Ammon's horn (tissue), 1 donor: ENCODE results near the gene SCN4A.
A peak's percentile ranks its signal among the peaks of the same experiment; 100 is the strongest.

Source experiments
- DNase-seq: peaks from one replicate; pipeline ENCODE4 v3.0.0-alpha.2; 2016; ENCODE audit warnings: low spot score

SCN4A gene

DNA sequence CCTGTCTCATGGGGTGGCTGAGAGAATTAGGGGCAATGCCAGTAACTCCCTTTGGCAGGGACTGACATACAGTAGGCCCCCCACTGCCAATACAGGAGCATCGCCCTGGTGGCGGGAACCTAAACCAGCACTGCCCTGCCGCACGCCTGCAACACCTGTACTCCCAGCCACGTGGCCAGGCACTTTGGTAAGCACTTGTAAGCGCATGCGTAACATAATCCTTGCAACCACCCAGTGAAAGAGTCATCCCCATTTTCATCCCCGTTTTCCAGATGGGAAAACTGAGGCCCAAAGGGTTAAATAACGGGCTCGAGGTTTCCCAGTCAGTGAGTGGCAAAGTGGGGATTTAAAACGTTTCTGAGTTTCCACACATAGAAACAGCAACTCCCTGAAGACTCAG lies 17.5 kb downstream of the SCN4A start:
- no peak for DNase-seq

DNA sequence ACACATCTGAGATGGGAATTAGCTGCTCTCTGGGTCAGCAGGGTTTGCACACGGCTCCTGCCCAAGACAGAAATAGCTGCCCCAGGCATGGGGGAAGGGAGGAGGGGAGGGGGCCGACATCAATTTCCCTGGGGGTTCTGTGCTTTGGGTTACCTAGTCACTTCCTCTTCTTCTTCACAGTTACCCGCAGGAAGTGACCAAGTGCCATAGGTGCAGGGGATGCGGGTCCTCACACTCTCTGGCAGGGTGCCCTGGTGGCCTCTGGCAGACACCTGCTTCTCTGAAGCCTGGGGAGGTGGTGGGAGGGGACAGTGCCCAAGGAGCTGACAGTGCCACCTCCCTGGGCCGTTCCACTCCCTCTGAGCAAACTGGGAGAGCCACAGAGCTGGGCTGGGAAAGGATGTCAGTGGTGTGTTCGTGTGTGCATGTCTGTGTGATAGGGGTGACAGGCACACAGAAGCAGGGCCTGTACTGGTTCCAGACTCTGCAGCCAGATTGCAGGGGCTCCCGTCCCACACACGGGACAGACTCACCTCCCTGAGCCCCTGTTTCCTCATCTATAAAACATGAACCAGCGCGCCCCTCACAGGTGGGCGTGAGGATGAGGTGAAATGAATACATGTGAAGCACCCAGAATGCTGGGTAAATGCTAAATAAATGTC lies 18.2 kb downstream of the SCN4A start:
- DNase-seq, result no peak

GRCh38 chr17:63950940-63951907 lies 21.5 kb downstream of the SCN4A start:
- no peak for DNase-seq

DNA sequence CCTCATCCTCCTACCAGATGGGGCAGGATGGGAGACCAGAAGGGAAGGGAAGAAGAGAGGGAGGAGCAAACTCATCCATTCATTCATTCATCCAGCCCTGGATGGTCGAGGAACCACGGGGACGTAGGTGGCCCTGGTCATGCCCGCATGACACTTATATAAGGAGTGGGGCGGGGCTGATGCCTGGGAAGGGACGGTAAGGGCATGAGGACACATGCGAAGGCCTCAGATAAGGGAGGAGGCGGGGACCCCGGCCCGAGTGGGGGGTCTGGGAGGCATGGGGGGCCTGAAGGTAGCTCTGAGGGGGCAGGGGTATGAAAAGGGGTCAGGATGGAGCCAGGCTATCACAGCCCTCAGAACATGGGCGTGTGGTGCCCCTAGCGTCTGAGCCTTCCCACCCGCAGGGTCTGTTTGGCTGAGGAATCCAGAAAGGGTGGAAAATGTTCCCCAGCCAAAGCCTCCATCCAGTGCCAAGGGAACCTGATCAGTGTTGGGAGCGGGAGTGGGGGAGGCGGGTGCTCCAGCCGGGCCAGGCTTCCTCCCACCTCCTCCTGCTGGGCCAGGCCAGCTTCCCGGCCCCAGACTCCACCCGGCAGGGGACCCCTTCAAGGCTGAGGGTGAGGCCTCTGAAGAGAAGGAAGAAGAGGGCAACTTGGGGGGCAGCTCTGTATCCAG lies 23.0 kb downstream of the SCN4A start:
- DNase-seq, result no peak

GRCh38 chr17:63948521-63948920 lies 24.2 kb downstream of the SCN4A start:
- DNase-seq, result no peak

GRCh38 chr17:63947711-63948330 lies 24.9 kb downstream of the SCN4A start:
- no peak for DNase-seq

DNA sequence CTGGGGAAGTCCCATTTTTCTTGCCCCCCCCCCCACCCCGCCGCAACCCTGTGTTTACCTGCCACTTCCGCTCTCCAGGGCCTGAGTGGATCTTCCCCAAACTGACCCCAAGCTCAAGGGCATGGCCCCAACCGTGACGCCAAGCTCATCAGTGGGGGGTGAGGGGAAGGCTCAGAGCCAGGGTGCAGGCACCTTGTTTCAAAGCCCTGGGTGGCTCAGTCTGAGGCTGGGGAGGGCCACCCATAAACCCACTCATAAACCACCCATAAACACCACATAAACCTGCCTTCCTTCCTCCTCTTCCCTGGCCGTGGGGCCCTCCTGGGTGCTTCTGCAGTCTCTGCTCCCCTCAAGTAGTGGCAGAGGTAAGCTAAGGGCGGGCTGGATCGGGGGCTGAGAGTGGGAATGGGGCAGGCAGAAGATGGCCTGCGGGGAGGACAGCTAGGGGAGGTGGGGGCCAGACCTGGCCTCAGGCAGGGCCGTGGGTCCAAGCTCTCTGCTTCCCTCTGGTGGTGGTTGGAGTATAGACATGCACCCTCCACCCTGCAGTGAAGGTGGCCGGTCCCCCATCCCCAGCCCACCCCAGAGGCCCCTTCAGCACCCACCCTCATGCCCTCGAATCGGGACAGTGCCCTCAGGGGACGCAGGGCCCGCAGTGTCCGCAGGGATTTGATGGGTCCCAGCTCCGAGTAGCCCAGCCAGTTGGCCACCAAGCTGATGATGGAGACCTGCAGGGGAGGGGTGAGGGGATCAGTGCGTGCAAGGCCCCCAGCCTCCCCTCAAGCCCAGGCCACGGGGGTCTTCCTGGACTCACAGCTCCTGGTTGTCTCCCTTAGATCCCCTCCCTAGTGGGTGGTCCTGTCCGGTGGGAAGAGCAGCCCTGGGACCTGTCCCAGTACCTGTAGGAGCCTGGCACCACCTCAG lies 26.0 kb downstream of the SCN4A start:
- peak; percentile 56 for DNase-seq

DNA sequence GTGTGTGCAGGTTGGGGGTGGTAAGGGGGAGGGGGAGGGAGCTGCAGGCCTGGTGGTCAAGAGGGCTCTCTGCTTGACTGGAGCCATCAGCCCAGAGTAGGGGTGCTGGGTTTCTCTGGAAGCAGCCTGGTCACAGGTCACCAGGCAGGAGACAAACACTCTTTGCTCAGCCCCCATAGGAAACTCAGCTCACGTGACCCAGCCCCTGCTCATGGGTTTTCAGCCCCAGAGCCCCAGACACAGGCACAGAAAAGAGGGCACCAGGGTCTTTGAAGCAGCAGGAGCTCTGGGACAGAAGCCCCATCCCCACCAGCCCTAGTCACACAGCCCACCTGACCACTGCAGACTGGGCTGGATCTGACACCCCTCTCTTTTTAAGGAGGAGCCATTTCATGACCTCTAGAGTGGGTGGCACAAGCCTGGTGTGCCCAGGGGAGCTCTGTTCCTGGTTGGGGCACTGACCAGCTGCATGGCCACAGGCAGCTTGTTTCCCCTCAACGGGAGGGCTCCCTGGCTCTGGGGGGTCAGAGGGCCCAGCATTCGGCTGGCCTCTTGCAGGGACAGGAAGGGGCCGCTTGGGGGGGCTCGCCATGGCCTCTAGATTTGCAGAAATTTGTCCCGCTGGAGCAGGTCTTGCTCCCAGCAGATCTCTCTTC lies 26.8 kb downstream of the SCN4A start:
- no peak for DNase-seq

DNA sequence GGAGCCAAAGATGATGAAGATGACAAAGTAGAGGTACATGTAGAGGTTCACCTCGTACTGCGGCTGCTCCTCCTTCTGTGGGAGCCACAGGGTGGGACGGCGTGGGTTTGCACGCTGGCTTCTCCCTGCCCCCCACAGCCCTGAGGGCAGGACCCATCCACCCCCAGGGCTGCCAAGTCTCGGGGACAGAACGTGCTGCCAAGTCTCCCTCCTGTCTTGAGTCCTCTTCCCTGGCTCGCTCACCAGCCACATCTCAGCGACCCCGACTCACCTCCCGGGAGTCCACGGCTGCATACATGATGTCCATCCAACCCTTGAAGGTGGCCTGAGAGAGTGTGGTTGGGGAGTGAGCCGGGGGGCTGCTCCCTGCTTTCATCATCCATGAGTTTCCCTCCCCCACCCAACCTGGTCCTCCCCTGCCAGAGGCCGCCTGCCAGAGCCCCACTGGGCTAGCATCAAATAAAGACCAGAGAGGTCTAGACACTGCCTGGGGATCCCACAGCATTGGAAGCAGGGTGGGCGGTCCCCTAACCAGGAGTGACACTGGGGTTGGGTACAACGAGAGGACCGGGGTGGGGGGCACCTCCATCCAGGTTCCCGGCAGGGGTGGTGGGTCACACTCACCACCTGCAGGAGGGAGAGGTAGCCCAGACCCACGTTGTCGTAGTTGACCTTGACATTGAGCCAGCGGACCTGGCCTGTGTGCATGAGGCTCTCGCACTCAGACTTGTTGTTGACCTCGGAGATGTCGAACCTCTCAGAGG lies 27.8 kb downstream of the SCN4A start:
- no peak for DNase-seq

DNA sequence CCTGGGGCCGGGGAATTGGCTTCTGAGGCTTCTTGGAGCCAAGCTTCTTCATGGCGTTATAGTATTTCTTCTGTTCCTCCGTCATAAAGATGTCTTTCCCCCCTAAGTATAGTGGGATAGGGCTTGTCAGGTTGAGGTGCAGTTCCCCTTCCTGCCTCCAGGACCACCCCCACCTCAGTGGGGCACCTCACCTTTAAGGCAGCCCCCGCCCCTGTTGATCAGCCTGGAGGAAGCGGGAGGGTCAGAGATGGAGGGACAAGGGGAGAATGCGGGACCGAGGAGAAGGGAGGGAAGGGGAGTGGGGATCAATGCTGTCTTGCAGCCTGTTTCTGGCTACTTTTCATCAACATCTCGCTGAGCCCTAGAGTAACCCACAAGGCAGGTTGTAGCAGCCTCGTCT lies 29.0 kb downstream of the SCN4A start:
- no peak for DNase-seq

DNA sequence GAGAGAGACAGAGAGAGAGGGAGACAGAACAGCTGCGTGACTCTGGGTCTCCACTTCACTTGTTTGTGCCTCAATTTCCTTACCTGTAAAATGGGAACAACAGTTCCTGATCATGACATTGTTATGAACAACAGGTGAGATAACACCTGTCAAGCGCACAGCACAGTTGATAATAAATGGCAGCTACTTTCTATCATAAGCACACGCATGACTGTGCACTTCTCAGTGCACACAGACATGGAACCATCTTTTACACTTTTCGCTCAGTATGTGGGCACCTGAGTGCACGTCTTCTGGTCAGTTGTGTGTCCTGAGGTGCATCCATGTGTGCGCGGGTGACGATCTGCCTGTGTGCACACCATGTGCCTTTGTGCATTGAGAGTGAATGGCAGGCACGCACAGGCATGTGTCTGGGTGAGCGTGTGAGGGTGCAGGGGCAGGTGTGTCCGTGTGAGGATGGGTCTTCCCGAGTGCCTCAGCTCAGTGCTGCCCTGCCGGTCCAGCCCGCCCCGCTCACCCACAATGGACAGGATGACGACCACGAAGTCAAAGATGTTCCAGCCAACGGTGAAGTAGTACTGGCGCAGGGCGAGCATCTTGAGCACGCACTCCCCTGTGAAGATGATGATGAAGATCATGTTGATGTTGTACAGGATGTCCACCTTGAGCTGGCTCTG lies 30.3 kb downstream of the SCN4A start:
- no peak for DNase-seq

- no peak for DNase-seq
Observed at GRCh38 chr17:63941751-63942150, 31.0 kb downstream of the SCN4A start.

DNA sequence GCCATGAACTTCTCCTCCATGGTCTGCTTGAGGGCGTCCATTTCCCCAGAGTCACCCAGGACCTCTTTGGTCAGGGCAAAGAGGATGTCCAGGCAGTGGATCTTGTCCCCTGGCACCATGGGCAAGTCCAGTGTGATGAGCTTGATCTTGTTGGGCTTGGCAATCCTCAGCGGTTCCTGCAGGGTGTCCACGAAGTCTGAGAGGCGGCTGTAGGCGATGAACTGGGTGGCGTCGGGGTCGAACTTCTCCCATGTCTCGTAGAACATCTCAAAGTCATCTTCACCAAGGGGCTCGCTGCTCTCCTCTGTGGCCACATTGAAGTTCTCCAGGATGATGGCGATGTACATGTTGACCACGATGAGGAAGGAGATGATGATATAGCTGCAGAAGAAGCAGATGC lies 31.6 kb downstream of the SCN4A start:
- DNase-seq, result no peak

- no peak for DNase-seq
Observed at GRCh38 chr17:63940584-63940983, 32.1 kb downstream of the SCN4A start.

GRCh38 chr17:63939884-63940283 lies 32.8 kb downstream of the SCN4A start:
- DNase-seq, result no peak

DNA sequence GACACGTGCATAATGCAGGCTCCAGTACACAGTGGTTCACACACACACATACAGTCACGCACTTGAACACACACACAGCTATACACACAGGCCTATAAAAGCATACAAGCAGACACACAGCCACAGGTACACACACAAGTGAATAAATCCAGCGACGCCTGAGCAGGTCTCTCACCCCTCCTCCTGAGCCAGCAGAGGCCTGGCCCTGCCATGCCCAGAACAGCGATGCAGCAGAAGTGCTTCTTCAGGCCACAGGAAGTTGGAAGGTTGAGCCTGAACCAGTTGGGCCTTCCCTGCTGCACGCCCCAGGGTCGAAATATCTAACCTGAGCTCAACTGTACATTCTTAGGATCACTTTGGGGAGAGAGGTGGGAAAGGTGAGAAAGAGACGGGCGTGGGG lies 33.3 kb downstream of the SCN4A start:
- DNase-seq, result no peak

- no peak for DNase-seq
Observed at GRCh38 chr17:63937920-63938319, 34.8 kb downstream of the SCN4A start.

DNA sequence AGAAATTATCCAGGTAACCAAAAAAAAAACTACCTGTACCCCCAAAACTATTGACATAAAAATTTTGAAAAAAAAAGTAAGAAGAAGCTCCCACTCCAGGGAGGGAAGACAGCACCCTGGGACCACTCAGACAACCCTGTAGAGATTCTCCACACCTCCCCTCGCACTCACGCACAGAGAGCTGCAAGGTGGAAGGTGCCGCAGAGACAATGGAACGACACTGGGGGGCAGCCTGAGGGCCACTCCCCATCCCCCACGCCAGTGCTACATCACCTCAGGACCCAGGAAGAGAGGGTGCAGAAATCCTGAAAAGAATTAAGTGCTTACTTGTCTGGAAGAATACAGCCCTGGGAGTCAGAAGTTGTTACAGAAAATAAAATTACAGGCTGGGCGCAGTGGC lies 35.4 kb downstream of the SCN4A start:
- DNase-seq, result no peak
